Amygdala (tissue), 56 donors: ENCODE data around the gene DHODH.

ENCODE experiments used
- DNase-seq, 56 donors: peaks; one replicate each; lab custom pipeline; 2025; lab: John Stamatoyannopoulos, UW

Gene DHODH

GRCh38 chr16:72013389-72013788 is 4.8 kb downstream of the DHODH start:
- DNase-seq = no peak

- no peak for DNase-seq
These were observed 5.5 kb downstream of the DHODH start for GRCh38 chr16:72013888-72014581.

GRCh38 chr16:72014675-72015074 is 6.1 kb downstream of the DHODH start:
- DNase-seq = no peak

DNA sequence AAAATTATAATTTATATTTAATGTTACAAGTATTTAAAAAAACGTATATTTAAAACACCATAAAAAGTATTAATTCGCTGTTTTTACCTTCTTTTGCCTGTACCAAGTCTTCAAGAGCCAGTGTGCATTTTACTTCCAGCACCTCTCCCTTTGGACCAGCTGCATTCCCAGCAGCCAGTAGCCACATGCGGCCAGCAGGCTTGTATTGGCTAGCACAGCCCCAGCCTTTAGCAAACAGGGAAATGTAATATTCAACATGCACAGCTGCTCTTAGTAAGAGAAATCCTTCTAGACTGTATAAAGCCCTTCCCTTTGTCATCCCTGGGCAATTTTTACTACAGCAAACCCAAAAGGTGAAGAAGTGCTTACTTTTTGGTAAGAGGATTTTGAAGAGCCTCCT is 6.6 kb downstream of the DHODH start:
- DNase-seq = no peak

DNA sequence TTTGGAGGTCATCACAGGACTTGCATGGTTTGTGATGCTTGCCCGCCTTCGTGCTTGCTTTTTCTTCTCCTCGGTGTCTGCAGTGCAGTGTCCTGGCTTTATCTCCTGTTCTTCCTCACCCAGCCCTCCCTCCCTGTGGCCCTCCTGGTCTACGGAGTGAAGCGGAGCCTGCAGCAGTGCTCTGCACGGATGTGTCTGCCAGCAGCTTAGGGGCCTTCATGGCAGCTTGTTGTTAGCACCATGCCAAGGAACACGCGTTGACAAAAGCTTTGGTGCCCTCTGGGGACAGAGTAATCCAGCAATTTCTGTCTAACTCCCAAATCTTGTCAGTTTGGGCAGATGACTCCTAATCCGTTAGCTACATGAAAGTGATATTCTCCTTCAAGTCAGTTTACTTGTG is 9.9 kb downstream of the DHODH start:
- peak in 3 of 56 donors; percentile 1 to 17 (median 9) for DNase-seq

DNA sequence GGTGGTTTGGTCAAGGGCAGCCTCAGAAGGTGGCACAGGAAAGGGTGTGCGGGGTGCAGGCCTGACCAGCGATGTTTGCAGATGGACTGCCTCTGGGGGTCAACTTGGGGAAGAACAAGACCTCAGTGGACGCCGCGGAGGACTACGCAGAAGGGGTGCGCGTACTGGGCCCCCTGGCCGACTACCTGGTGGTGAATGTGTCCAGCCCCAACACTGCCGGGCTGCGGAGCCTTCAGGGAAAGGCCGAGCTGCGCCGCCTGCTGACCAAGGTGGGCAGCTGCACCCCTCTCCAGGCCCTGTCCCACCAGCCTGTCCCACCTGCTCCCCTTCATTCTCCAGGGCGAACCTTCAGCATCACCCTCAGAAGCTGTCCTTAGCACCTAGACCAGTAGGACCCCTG is 12.5 kb downstream of the DHODH start:
- DNase-seq = no peak

DNA sequence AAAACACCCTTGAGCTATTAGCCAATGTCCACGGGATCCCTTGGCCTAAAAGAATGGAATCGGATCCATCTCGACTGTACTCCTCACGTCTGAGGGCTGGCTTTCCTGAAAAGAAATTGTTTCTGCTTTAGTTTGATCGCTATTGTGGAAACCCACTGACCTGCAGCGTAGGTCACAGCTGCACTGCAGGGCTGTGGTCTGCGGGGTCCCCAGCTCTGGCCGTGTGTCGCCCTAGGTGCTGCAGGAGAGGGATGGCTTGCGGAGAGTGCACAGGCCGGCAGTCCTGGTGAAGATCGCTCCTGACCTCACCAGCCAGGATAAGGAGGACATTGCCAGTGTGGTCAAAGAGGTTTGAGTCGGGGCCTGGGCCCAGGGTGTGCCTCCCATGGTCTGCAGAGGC is 13.6 kb downstream of the DHODH start:
- DNase-seq = no peak

DNA sequence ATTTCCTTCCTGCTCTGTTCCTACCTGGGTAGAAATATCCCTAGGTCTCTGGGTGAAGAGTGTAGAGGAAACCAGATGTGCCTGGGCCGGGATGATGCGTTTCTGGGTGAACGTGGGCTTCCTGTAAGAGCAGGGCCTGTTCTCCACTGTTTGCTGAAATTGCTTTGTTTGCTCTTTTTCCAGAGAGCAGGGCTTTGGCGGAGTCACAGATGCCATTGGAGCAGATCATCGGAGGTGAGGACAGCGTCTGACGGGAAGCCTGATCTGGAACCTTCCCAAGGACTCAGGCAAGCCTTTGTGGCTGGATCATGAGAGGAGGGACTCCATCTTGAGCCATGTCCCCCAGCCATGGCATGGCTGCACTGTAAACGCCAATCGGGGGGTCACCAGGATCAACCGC is 15.4 kb downstream of the DHODH start:
- no peak for DNase-seq

DNA sequence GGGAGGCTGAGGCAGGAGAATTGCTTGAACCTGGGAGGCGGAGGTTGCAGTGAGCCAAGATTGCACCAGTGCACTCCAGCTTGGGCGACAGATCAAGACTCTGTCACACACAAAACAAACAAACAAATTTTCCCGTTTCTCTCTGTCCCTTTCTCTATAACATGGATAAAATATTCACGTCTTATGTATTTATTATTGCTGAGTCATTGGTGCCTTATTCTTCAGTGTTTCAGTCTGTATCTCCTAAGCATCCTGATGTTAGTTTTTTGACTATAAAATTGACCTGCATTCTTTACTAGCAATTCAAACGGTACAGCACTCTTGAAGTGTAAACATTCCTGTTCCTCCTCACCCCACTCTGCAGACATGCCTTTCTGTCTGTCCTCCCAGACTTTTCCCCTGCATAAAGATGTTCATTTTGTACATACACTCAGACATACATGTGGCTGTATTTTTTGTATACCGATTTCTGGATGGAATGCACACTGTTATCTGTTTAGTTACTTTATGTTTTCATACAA is 16.4 kb downstream of the DHODH start:
- DNase-seq = no peak

- peak in 41 of 56 donors; percentile 3 to 76 (median 39) for DNase-seq
These were observed 17.0 kb downstream of the DHODH start for GRCh38 chr16:72025404-72026114.

GRCh38 chr16:72027669-72028378 is 19.3 kb downstream of the DHODH start:
- DNase-seq = no peak

- no peak for DNase-seq
These were observed 21.2 kb downstream of the DHODH start for GRCh38 chr16:72029567-72030271.

DNA sequence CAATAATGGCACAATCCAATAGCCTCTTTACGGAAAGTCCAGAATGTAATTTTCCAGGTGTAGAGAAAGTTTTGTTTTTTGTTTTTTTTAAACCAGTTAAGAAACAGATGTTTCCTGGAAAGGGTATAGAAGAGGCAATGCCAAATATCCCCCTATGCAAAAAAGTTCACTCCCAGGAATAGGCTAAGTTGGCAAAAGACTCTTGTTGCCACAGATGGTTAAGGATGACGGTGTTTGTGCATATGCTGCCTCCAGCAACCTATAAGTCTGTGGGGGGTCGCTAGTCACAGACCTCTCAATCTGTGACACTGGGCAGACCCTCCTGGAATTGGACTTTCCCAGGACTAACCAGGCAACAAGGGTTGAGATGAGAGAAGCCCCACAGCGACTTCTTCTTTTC is 24.9 kb downstream of the DHODH start:
- no peak for DNase-seq

- DNase-seq = no peak
These were observed 27.6 kb downstream of the DHODH start for GRCh38 chr16:72036098-72036497.

- peak in 6 of 56 donors; percentile 2 to 28 (median 10) for DNase-seq
These were observed 33.7 kb downstream of the DHODH start for GRCh38 chr16:72042157-72042660.

DNA sequence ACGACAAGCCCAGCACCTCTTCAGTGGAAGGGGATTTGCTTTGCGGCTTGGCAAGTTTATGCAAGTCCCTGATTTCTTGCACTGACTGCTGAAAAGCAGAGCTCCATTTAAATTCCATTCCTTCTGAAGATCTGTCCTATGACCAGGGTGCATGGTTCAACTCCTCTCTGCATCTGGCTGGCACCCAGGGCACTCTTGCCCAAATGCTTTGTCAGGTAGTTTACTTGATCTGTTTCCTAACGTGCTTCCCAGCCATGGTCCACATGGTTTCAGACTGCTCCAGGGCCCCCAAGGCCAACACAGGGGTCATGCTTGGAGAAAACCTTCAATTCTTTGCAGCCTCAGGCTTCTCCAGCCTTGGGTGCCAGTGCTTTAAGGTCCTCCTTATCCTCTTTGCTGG is 34.5 kb downstream of the DHODH start:
- no peak for DNase-seq

- DNase-seq = no peak
These were observed 35.0 kb downstream of the DHODH start for GRCh38 chr16:72043539-72043938.

GRCh38 chr16:72044296-72044695 is 35.8 kb downstream of the DHODH start:
- DNase-seq = no peak

- no peak for DNase-seq
These were observed 36.3 kb downstream of the DHODH start for GRCh38 chr16:72044825-72045359.

DNA sequence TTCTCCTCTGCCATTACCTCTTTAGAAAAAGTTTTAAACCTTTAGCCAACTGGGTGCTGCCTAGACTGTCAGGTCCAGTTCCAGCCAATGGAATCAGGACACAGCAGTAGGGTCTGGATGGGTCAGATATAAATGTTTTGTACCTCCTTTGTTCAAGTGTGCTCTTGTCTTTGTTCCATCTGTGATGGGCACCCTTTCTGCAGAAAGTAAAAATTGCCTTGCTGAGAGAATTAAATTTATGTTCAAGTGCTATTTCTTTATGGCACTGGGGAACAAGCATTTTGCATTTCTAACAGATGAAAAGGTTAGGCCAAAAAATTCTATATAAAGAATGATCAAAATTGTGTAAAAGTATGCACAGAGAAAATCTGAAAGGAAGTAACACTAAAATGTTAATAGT is 40.6 kb downstream of the DHODH start:
- DNase-seq = no peak
